ENCODE data around the gene OLIG2.

GRCh38 chr21:33073636-33074035, 47.9 kb downstream of the OLIG2 start:
- TF ChIP-seq POLR2A (IDR thresholded peaks at IDR 0.05; ENCODE audit: low read depth, low read length) = no peak
- no peak for TF ChIP-seq POLR2AphosphoS5 (IDR thresholded peaks at IDR 0.05; ENCODE audit: low read depth, low read length)
- no peak for TF ChIP-seq TAF1 (IDR thresholded peaks at IDR 0.05; ENCODE audit: borderline replicate concordance, low read depth, low read length)
